GM19397 (cell line): Measurements from ENCODE around the gene GPR142.

ENCODE experiments used
- ATAC-seq: cut with Tn5 transposase; IDR thresholded peaks from one replicate; pipeline ENCODE4 v1.9.1; 2021; ENCODE audit warnings: mild to moderate bottlenecking, moderate library complexity; ENCODE audit not compliant: unreplicated experiment

GPR142 gene

GRCh38 chr17:74343526-74344284 is 23.6 kb upstream of the GPR142 start:
- ATAC-seq, result no peak

GRCh38 chr17:74344658-74345057 is 22.6 kb upstream of the GPR142 start:
- ATAC-seq, result no peak

- no peak for ATAC-seq
Measured at GRCh38 chr17:74345433-74346241, 21.7 kb upstream of the GPR142 start.

- ATAC-seq, result no peak
Measured at GRCh38 chr17:74347646-74348045, 19.7 kb upstream of the GPR142 start.

- no peak for ATAC-seq
Measured at GRCh38 chr17:74349120-74349519, 18.2 kb upstream of the GPR142 start.

- ATAC-seq, result no peak
Measured at GRCh38 chr17:74350486-74350885, 16.8 kb upstream of the GPR142 start.

- ATAC-seq, result no peak
Measured at GRCh38 chr17:74351552-74352210, 15.6 kb upstream of the GPR142 start.

- ATAC-seq, result no peak
Measured at GRCh38 chr17:74353446-74354060, 13.8 kb upstream of the GPR142 start.

- no peak for ATAC-seq
Measured at GRCh38 chr17:74354123-74354522, 13.2 kb upstream of the GPR142 start.

GRCh38 chr17:74354561-74354960 is 12.7 kb upstream of the GPR142 start:
- ATAC-seq, result no peak

GRCh38 chr17:74355065-74355464 is 12.2 kb upstream of the GPR142 start:
- no peak for ATAC-seq

GRCh38 chr17:74356646-74357465 is 10.4 kb upstream of the GPR142 start:
- ATAC-seq, result no peak

GRCh38 chr17:74357466-74357809 is 9.9 kb upstream of the GPR142 start:
- no peak for ATAC-seq

GRCh38 chr17:74358697-74359096 is 8.6 kb upstream of the GPR142 start:
- no peak for ATAC-seq

GRCh38 chr17:74359916-74360315 is 7.4 kb upstream of the GPR142 start:
- ATAC-seq, result no peak

- ATAC-seq, result no peak
Measured at GRCh38 chr17:74360899-74361229, 6.4 kb upstream of the GPR142 start.

- ATAC-seq, result no peak
Measured at GRCh38 chr17:74361230-74362068, 5.9 kb upstream of the GPR142 start, which contains the start of gene BTBD17. TSS of gene BTBD17 (minus strand) at chr17:74361868. CDS start at chr17:74361819, 49 bp downstream.

- no peak for ATAC-seq
Measured at GRCh38 chr17:74362069-74362405, 5.3 kb upstream of the GPR142 start.

GRCh38 chr17:74362810-74363498 is 4.4 kb upstream of the GPR142 start:
- no peak for ATAC-seq
